NB4 (cell line): ENCODE results near the gene SLC24A4.

ENCODE experiments used
- DNase-seq: peaks from one replicate; pipeline ENCODE4 v3.0.0; 2010; ENCODE audit warnings: low read depth
- H3K4me3 ChIP-seq: one replicate; pipeline ENCODE4 v1.5.1; 2011; ENCODE audit warnings: mild to moderate bottlenecking, low read depth, low read length, moderate library complexity
- CTCF ChIP-seq: IDR thresholded peaks from one replicate; pipeline ENCODE4 v1.5.1; 2012; ENCODE audit warnings: low read depth, low read length
- MYC ChIP-seq: IDR thresholded peaks from 2 replicates; pipeline ENCODE4 v1.6.1; 2011; ENCODE audit warnings: low read depth, low read length
- POLR2A ChIP-seq: IDR thresholded peaks from 2 replicates; pipeline ENCODE4 v1.6.1; 2011; ENCODE audit warnings: mild to moderate bottlenecking; ENCODE audit not compliant: insufficient read length; ENCODE audit errors: extremely low read depth
- TF ChIP-seq, protein P1 (sequence below): IDR thresholded peaks from 2 replicates; pipeline ENCODE4 v1.6.1; 2011; ENCODE audit warnings: low read depth, low read length

The SLC24A4 gene

DNA sequence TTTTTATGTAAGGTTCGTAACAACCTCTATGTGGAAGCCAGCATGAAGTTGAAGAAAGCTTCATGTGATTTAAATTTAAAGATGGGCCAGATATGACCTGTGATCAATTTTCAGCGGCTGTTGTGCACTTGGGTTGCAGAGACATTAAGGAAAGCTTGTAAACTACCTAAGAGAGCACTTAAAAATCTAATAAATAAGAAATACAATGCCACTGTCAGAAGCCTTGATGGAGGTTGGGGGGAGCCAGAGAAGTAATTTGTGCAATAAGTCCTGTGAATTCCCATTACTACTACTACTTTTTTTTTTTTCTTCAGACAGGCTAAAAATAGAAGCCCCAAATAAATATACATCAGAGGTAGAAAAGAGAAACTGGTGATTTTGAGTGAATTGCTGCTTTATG, 30.3 kb upstream of the SLC24A4 start:
- H3K4me3 ChIP-seq = no peak overlapping the region
- TF ChIP-seq POLR2A = no peak
- TF ChIP-seq MYC = no peak
- TF ChIP-seq CTCF = no peak
- TF ChIP-seq, protein P1, sequence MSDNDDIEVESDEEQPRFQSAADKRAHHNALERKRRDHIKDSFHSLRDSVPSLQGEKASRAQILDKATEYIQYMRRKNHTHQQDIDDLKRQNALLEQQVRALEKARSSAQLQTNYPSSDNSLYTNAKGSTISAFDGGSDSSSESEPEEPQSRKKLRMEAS = no peak
- no peak for DNase-seq

GRCh38 chr14:92294506-92294905, 28.5 kb upstream of the SLC24A4 start:
- no peak for DNase-seq
- TF ChIP-seq MYC (no peak), POLR2A (no peak), CTCF (no peak)
- TF ChIP-seq, protein P1 = no peak
- H3K4me3 ChIP-seq = no peak overlapping the region

DNA sequence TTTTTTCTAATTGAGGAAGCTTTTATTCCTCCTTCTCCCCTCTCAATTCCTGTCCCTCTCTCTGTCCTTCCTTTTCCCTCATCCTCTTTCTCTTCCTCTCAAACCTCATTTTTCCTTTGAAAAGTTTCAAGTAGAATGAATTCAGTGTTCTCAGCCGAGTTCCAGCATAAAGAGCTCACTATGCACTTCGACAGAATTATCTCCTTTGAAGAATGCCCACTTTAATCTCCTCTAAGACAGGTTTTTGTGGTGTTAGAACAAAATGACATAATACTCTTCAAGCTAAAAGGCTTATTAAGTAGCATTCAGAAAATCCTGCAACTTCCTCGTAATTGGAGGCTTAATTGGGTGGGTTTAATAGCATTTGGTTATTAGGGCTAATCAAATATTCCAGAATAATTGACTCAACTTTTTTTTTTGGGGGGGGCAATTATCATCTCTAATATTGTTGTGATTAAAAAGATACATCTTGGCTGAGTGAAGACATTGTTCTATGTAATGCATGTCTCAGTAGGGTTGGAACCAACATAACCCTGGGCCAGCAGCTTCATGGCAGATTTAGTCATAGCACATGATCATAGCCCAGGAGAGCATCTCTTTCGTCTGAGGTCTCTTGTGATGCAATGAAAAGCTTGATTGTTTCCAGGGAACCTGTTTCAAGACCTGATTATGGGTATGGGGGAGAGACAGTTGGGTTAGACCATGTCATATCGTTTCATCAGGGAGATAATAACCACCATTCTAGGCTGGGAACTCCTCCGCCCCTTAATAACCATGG, 25.0 kb upstream of the SLC24A4 start:
- TF ChIP-seq, protein P1 = no peak
- TF ChIP-seq MYC (no peak), CTCF (no peak), POLR2A (no peak)
- no peak overlapping the region for H3K4me3 ChIP-seq
- no peak for DNase-seq

DNA sequence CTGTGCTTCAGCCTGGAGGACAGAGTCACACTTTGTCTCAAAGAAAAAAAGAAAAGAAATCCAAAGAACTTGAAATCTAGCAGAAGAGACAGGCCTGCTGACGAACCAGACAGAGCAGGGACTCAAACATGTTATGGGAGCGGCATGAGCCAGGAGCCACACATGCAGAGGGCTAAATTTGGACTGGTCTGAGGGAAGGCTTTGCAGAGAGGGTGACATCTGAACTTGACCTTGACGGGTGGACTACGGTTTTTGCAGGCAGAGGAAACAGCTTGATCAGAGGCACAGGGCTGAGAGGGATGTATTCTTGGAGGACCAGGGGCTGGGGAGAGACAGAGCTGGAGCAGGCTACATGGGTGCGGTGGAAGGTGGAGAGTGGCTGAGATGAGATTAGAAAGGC, 20.5 kb upstream of the SLC24A4 start:
- TF ChIP-seq, protein P1 = no peak
- TF ChIP-seq POLR2A (no peak), MYC (no peak), CTCF (no peak)
- no peak for DNase-seq

DNA sequence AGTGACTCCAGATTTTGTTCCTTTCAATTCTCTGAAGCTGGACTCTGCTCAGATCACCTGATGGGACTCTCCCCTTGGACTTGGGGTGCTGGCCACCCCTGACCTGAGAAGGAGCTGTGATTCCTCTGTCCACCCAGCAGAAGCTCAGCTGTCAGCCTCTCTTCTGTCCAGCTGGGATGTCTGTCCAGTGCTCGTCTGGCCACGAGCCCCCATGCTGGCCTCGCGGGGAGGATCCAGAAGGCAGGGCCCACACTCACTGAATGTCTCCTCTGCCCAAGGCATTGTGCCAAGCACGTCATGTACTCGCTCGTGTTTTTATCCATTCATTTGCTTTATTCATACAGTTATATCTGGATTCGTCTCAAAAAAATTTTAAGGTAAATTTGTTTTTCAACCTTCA, 14.2 kb upstream of the SLC24A4 start:
- H3K4me3 ChIP-seq = no peak overlapping the region
- DNase-seq = no peak
- TF ChIP-seq CTCF (no peak), MYC (no peak), POLR2A (no peak)
- TF ChIP-seq, protein P1 = no peak

More for the DNA sequence above, 20.5 kb upstream of the SLC24A4 start:
- H3K4me3 ChIP-seq = no peak overlapping the region
